Mesenchymal stem cell (in vitro differentiated cells and primary cell): Measurements from ENCODE around the gene SRGAP3.

ENCODE experiments used
- DNase-seq: peaks from one replicate; pipeline ENCODE4 v3.0.0-alpha.2; 2013
- H2AFZ ChIP-seq: one replicate; pipeline ENCODE4 v1.6.1; 2013; ENCODE audit warnings: low read depth, mild to moderate bottlenecking, control low read depth, inconsistent platforms, low read length, moderate library complexity
- H2AK5ac ChIP-seq: 2 replicates; pipeline ENCODE4 v1.6.1; 2013; ENCODE audit warnings: low read length, moderate library complexity, mild to moderate bottlenecking, inconsistent platforms; ENCODE audit not compliant: severe bottlenecking
- H2BK120ac ChIP-seq: one replicate; pipeline ENCODE4 v1.6.1; 2013; ENCODE audit warnings: low read depth, mild to moderate bottlenecking, inconsistent platforms, low read length, moderate library complexity
- H2BK12ac ChIP-seq, 2 experiments: one replicate each; pipeline ENCODE4 v1.6.1; 2013; ENCODE audit warnings: inconsistent platforms in 2 of 2, low read length in 2 of 2, mild to moderate bottlenecking in 2 of 2, moderate library complexity in 2 of 2, control low read depth in 1 of 2
- H2BK15ac ChIP-seq: one replicate; pipeline ENCODE4 v1.6.1; 2013; ENCODE audit warnings: mild to moderate bottlenecking, low read depth, inconsistent platforms; ENCODE audit not compliant: poor library complexity, severe bottlenecking
- H2BK5ac ChIP-seq: 2 replicates; pipeline ENCODE4 v1.6.1; 2013; ENCODE audit warnings: low read depth, mild to moderate bottlenecking, low read length, control low read depth, inconsistent platforms; ENCODE audit not compliant: poor library complexity, severe bottlenecking
- H3K14ac ChIP-seq, 2 experiments: one replicate each; pipeline ENCODE4 v1.6.1; 2013; ENCODE audit warnings: inconsistent platforms in 2 of 2, low read length in 2 of 2, control low read depth in 1 of 2, mild to moderate bottlenecking in 1 of 2, moderate library complexity in 1 of 2
- H3K18ac ChIP-seq, 2 experiments: one replicate each; pipeline ENCODE4 v1.6.1; 2013; ENCODE audit warnings: inconsistent platforms in 2 of 2, low read length in 2 of 2, control low read depth in 1 of 2, low read depth in 1 of 2, mild to moderate bottlenecking in 1 of 2
- H3K23ac ChIP-seq, 2 experiments: one replicate each; pipeline ENCODE4 v1.6.1; 2013; ENCODE audit warnings: inconsistent platforms in 2 of 2, low read length in 2 of 2, mild to moderate bottlenecking in 2 of 2, moderate library complexity in 2 of 2, control low read depth in 1 of 2
- H3K27ac ChIP-seq: 2 replicates; pipeline ENCODE4 v1.5.1; 2013; ENCODE audit warnings: mild to moderate bottlenecking, moderate library complexity, low read length, control low read depth, inconsistent platforms; ENCODE audit not compliant: poor library complexity, severe bottlenecking
- H3K27me3 ChIP-seq, 2 experiments: 2 replicates each; pipeline versions ENCODE4 v1.6.1 to v1.7.0; 2013; ENCODE audit warnings: low read length in 2 of 2, mild to moderate bottlenecking in 2 of 2, moderate library complexity in 2 of 2, control low read depth in 1 of 2, inconsistent platforms in 1 of 2; ENCODE audit not compliant: control insufficient read depth in 1 of 2, insufficient read depth in 1 of 2
- H3K36me3 ChIP-seq, 2 experiments: 2 replicates each; pipeline versions ENCODE4 v1.6.1 to v1.7.0; 2013; ENCODE audit warnings: low read length in 2 of 2, control low read depth in 1 of 2, inconsistent platforms in 1 of 2, low read depth in 1 of 2, mild to moderate bottlenecking in 1 of 2; ENCODE audit not compliant: insufficient read depth in 2 of 2, control insufficient read depth in 1 of 2
- H3K4ac ChIP-seq, 2 experiments: one replicate each; pipeline ENCODE4 v1.6.1; 2013; ENCODE audit warnings: inconsistent platforms in 2 of 2, low read length in 2 of 2, mild to moderate bottlenecking in 2 of 2, moderate library complexity in 2 of 2, control low read depth in 1 of 2, low read depth in 1 of 2
- H3K4me1 ChIP-seq: 2 replicates; pipeline ENCODE4 v1.6.1; 2013; ENCODE audit warnings: low read depth, low read length, control low read depth; ENCODE audit not compliant: control insufficient read depth, insufficient read depth
- H3K4me2 ChIP-seq: 2 replicates; pipeline ENCODE4 v1.6.1; 2013; ENCODE audit warnings: low read length, mild to moderate bottlenecking, inconsistent platforms; ENCODE audit not compliant: poor library complexity, severe bottlenecking
- H3K4me3 ChIP-seq, 2 experiments: 2 replicates each; pipeline versions ENCODE4 v1.5.1 to v1.7.0; 2013; ENCODE audit warnings: low read length in 2 of 2, mild to moderate bottlenecking in 2 of 2, control low read depth in 1 of 2, low read depth in 1 of 2; ENCODE audit not compliant: insufficient read depth in 1 of 2
- H3K79me1 ChIP-seq: replicated peaks from 2 replicates; pipeline ENCODE4 v1.6.1; 2013; ENCODE audit warnings: mild to moderate bottlenecking, control low read depth, low read length, inconsistent platforms; ENCODE audit not compliant: poor library complexity, severe bottlenecking
- H3K9ac ChIP-seq: 2 replicates; pipeline ENCODE4 v1.7.0; 2013; ENCODE audit warnings: mild to moderate bottlenecking, low read length, moderate library complexity
- H3K9me3 ChIP-seq: 2 replicates; pipeline ENCODE4 v1.7.0; 2013; ENCODE audit warnings: mild to moderate bottlenecking, low read length; ENCODE audit not compliant: control insufficient read depth
- H4K8ac ChIP-seq: one replicate; pipeline ENCODE4 v1.6.1; 2013; ENCODE audit warnings: inconsistent platforms, mild to moderate bottlenecking, low read length, moderate library complexity
- H4K91ac ChIP-seq: one replicate; pipeline ENCODE4 v1.6.1; 2013; ENCODE audit warnings: mild to moderate bottlenecking, low read length, inconsistent platforms
- WGBS: methylation state at CpG from one replicate; pipeline ENCODE4 v1.1.7; 2013; ENCODE audit warnings: mixed read lengths; 5-methylcytosine and 5-hydroxymethylcytosine counted together

The SRGAP3 gene

GRCh38 chr3:8994226-8994625, 255.2 kb downstream of the SRGAP3 start:
- Histone ChIP-seq H3K4me3 (no peak overlapping the region), H2BK120ac (no peak overlapping the region), H2BK5ac (no peak overlapping the region), H4K91ac (no peak overlapping the region), H2AK5ac (no peak overlapping the region), H3K9me3 (no peaks in the 10 kb centered on the region), H3K18ac (no peak overlapping the region), H3K23ac (no peak overlapping the region), H3K4ac (no peak overlapping the region), H3K36me3 (peaks cover 0 to 17% of the 10 kb centered on the region in 2 experiments), H2AFZ (no peak overlapping the region), H3K9ac (no peak overlapping the region), H3K27me3 (peaks cover 0 to 35% of the 10 kb centered on the region in 2 experiments), H2BK12ac (no peak overlapping the region), H3K4me2 (no peak overlapping the region), H3K79me1 (no peaks in the 10 kb centered on the region), H2BK15ac (no peak overlapping the region), H3K27ac (no peak overlapping the region), H4K8ac (no peak overlapping the region), H3K14ac (no peak overlapping the region), H3K4me1 (no peaks in the 10 kb centered on the region)
- 94% methylated on average over 15 of the region's 15 CpGs for WGBS
- no peak for DNase-seq

DNA sequence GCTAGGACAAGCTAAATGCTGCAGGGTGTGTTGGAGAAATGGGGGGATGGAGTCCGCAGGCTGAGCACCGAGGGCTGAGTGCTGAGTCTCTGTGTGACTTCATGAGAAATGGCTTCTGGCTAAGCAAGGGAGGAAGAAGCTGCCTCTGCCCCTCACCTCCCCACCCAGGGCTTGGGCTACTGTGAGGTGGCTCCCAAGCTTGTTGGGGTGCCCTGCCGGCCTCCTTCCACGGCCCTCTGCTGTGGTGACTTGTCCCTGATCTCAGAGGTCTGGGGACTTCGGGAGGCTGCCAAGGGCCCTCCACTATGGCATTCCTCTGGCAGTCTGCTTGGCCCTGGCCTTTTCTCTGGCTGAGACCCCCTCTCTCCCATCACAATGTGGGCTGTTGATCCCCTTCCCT, 256.1 kb downstream of the SRGAP3 start:
- no peaks in the 10 kb centered on the region for H3K9me3 ChIP-seq

GRCh38 chr3:8992854-8993253, 256.6 kb downstream of the SRGAP3 start:
- Histone ChIP-seq H3K27me3 (peaks cover 0 to 33% of the 10 kb centered on the region in 2 experiments), H2AK5ac (no peak overlapping the region), H3K27ac (no peak overlapping the region), H3K14ac (no peak overlapping the region), H2BK120ac (no peak overlapping the region), H3K4ac (no peak overlapping the region), H3K4me2 (no peak overlapping the region), H4K91ac (no peak overlapping the region), H3K4me1 (no peaks in the 10 kb centered on the region), H3K4me3 (no peak overlapping the region), H2BK5ac (no peak overlapping the region), H2BK15ac (no peak overlapping the region), H4K8ac (no peak overlapping the region), H3K23ac (no peak overlapping the region), H3K36me3 (peaks cover 0 to 17% of the 10 kb centered on the region in 2 experiments), H2BK12ac (no peak overlapping the region), H3K79me1 (no peaks in the 10 kb centered on the region), H2AFZ (no peak overlapping the region), H3K9ac (no peak overlapping the region), H3K9me3 (no peaks in the 10 kb centered on the region), H3K18ac (no peak overlapping the region)
- no peak for DNase-seq
- 73% methylated on average over 8 of the region's 11 CpGs for whole genome bisulfite sequencing

More for the DNA sequence above, 256.1 kb downstream of the SRGAP3 start:
- no peak overlapping the region for H2BK5ac ChIP-seq
- H3K4me3 ChIP-seq = no peak overlapping the region
- H3K14ac ChIP-seq = no peak overlapping the region
- peaks cover 0 to 33% of the 10 kb centered on the region in 2 experiments for H3K27me3 ChIP-seq
- peaks cover 0 to 17% of the 10 kb centered on the region in 2 experiments for H3K36me3 ChIP-seq
- no peak overlapping the region for H2AK5ac ChIP-seq
- H4K91ac ChIP-seq = no peak overlapping the region
- no peak overlapping the region for H3K18ac ChIP-seq
- H2BK15ac ChIP-seq = no peak overlapping the region
- no peak for DNase-seq
- H3K4ac ChIP-seq = no peak overlapping the region
- H3K23ac ChIP-seq = no peak overlapping the region
- no peaks in the 10 kb centered on the region for H3K4me1 ChIP-seq
- no peak overlapping the region for H3K27ac ChIP-seq
- no peaks in the 10 kb centered on the region for H3K79me1 ChIP-seq
- H4K8ac ChIP-seq = no peak overlapping the region
- H2BK12ac ChIP-seq = no peak overlapping the region
- no peak overlapping the region for H2BK120ac ChIP-seq
- H3K9ac ChIP-seq = no peak overlapping the region
- H2AFZ ChIP-seq = no peak overlapping the region
- no peak overlapping the region for H3K4me2 ChIP-seq
- WGBS = 84% methylated on average over 5 of the region's 5 CpGs

DNA sequence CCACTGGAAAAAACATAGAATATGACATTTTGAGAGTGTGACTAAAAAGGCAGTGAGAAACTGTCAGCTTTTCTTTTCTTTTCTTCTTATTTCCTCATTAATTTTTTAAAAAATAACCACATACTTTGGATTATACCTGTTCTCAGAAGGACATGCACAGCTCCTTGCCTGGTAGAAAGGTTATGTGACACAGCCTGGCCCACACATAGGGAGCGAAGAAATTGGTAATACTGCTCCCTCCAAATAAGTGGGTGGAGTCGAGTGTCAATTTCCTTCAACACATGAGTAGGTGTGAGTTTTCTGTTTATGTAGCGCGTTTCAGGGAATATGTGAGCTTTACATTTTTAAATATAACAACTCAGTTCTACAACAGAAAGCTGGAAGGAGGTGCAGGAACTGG, 257.2 kb downstream of the SRGAP3 start:
- no peaks in the 10 kb centered on the region for H3K79me1 ChIP-seq
- H3K4me1 ChIP-seq = no peaks in the 10 kb centered on the region
- no peak overlapping the region for H3K27ac ChIP-seq
- no peak overlapping the region for H2BK5ac ChIP-seq
- no peak overlapping the region for H3K4ac ChIP-seq
- H2BK15ac ChIP-seq = no peak overlapping the region
- H3K9ac ChIP-seq = no peak overlapping the region
- no peak overlapping the region for H3K4me3 ChIP-seq
- no peak overlapping the region for H4K91ac ChIP-seq
- H2AFZ ChIP-seq = no peak overlapping the region
- no peak overlapping the region for H2AK5ac ChIP-seq
- no peak overlapping the region for H3K18ac ChIP-seq
- no peak overlapping the region for H3K4me2 ChIP-seq
- H3K27me3 ChIP-seq = peaks cover 0 to 30% of the 10 kb centered on the region in 2 experiments
- no peak overlapping the region for H3K14ac ChIP-seq
- no peaks in the 10 kb centered on the region for H3K9me3 ChIP-seq
- H3K36me3 ChIP-seq = peaks cover 0 to 17% of the 10 kb centered on the region in 2 experiments
- no peak overlapping the region for H3K23ac ChIP-seq
- H2BK120ac ChIP-seq = no peak overlapping the region
- 91% methylated on average over 2 of the region's 4 CpGs for WGBS
- no peak for DNase-seq
- H4K8ac ChIP-seq = no peak overlapping the region
- H2BK12ac ChIP-seq = no peak overlapping the region
